ENCODE data around the gene FAM219A.

GRCh38 chr9:34363619-34364351, 94.6 kb downstream of the FAM219A start:
- TF ChIP-seq CTCF (conservative IDR thresholded peaks at IDR 0.05 in 1 of 2, IDR thresholded peaks at IDR 0.05 in 1 of 2; ENCODE audit: extremely low read depth in 1 of 2, insufficient read depth in 1 of 2, low read depth in 1 of 2, low read length in 2 of 2) (no peak), EZH2 (IDR thresholded peaks at IDR 0.05; ENCODE audit: borderline replicate concordance, low read length) (no peak)

Data from mammary epithelial cell (primary cell).